Caki2 (cell line): ENCODE data around the gene SYMPK. TPM values are rescaled to one million over a fixed set of nuclear protein-coding genes. Genes with fewer than 3 reads are reported as not detected.

Experiments used
- DNase-seq: peaks from one replicate; pipeline ENCODE4 v3.0.0-alpha.2; 2015; ENCODE audit warnings: low read depth
- in situ Hi-C: cut with HindIII; loops from 2 replicates; pipeline ENCODE4 v1.10.0; 2016; ENCODE audit warnings: low sequenced_read_pairs, low pct_unique_long_range_greater_than_20kb, mixed read lengths
- total RNA-seq: library from RNA; depleted of rRNA; stranded (reverse); fragments of >200 nt; shearing (Covaris generic); gene quantifications from 2 replicates; pipeline ENCODE4 v1.2.3, GENCODE V29; 2014; ENCODE audit warnings: low replicate concordance

SYMPK gene
- total RNA-seq, 1 experiment from 2014 or later = 83.9 TPM

- DNase-seq = no peak
- in situ Hi-C loops = no loop called here
Measured at GRCh38 chr19:45778010-45778661, 84.8 kb downstream of the SYMPK start.

GRCh38 chr19:45777395-45777961 lies 85.5 kb downstream of the SYMPK start:
- in situ Hi-C loops = no loop called here
- DNase-seq = no peak

GRCh38 chr19:45774765-45775164 lies 88.2 kb downstream of the SYMPK start:
- in situ Hi-C loops = no loop called here
- no peak for DNase-seq

- in situ Hi-C loops = no loop called here
- no peak for DNase-seq
Measured at GRCh38 chr19:45773384-45773783, 89.6 kb downstream of the SYMPK start.

- no peak for DNase-seq
- in situ Hi-C loops = no loop called here
Measured at GRCh38 chr19:45772912-45773311, 90.0 kb downstream of the SYMPK start.

- DNase-seq = no peak
- in situ Hi-C loops = no loop called here
Measured at GRCh38 chr19:45772130-45772840, 90.7 kb downstream of the SYMPK start.

- in situ Hi-C loops = no loop called here
- DNase-seq = no peak
Measured at GRCh38 chr19:45771311-45771933, 91.5 kb downstream of the SYMPK start.

- in situ Hi-C loops = no loop called here
- peak; percentile 99 for DNase-seq
Measured at GRCh38 chr19:45770192-45771101, 92.5 kb downstream of the SYMPK start.

GRCh38 chr19:45769821-45770191 lies 93.1 kb downstream of the SYMPK start:
- in situ Hi-C loops = no loop called here
- DNase-seq = no peak

GRCh38 chr19:45768984-45769782 lies 93.8 kb downstream of the SYMPK start, which contains the start of gene SIX5:
Gene SIX5 (minus strand): TSS chr19:45769252. CDS start chr19:45768844, 408 bp downstream.
- in situ Hi-C loops = no loop called here

GRCh38 chr19:45768655-45768983 lies 94.3 kb downstream of the SYMPK start:
- no peak for DNase-seq

More at GRCh38 chr19:45768984-45769782, 93.8 kb downstream of the SYMPK start, which contains the start of gene SIX5:
- DNase-seq = peak; percentile 100

GRCh38 chr19:45767881-45768654 lies 94.9 kb downstream of the SYMPK start:
- DNase-seq = peak; percentile 78
- in situ Hi-C loops = no loop called here

More at GRCh38 chr19:45768655-45768983, 94.3 kb downstream of the SYMPK start:
- in situ Hi-C loops = no loop called here

- in situ Hi-C loops = no loop called here
- DNase-seq = peak; percentile 80
Measured at GRCh38 chr19:45767410-45767880, 95.5 kb downstream of the SYMPK start.

- DNase-seq = no peak
Measured at GRCh38 chr19:45766869-45767346, 96.0 kb downstream of the SYMPK start.

GRCh38 chr19:45766296-45766868 lies 96.6 kb downstream of the SYMPK start:
- DNase-seq = no peak
- in situ Hi-C loops = no loop called here

More at GRCh38 chr19:45766869-45767346, 96.0 kb downstream of the SYMPK start:
- in situ Hi-C loops = no loop called here

GRCh38 chr19:45765702-45766295 lies 97.1 kb downstream of the SYMPK start:
- no peak for DNase-seq
- in situ Hi-C loops = no loop called here
